Hepatocyte (in vitro differentiated cells): Measurements from ENCODE around the gene SSTR1. TPM values are rescaled to one million over a fixed set of nuclear protein-coding genes. Genes with fewer than 3 reads are reported as not detected.
"Not testable (repeated sequence)": the region's sequence is repeated elsewhere in the genome, so short reads cannot be mapped to it uniquely, and the experiment has no call there.

Experiments used
- DNase-seq: peaks from one replicate; pipeline ENCODE4 v3.0.0-alpha.2; 2016; ENCODE audit warnings: low spot score
- H2AFZ ChIP-seq: fragments of 200-600 bp; sonication (generic); 2 replicates; pipeline ENCODE4 v1.6.0; 2016; ENCODE audit warnings: antibody characterized with exemption, mild to moderate bottlenecking
- H3K27ac ChIP-seq: fragments of 200-600 bp; sonication (generic); 2 replicates; pipeline ENCODE4 v1.5.1; 2016; ENCODE audit warnings: mild to moderate bottlenecking
- H3K27me3 ChIP-seq: fragments of 200-600 bp; sonication (generic); 2 replicates; pipeline ENCODE4 v1.6.1; 2016
- H3K36me3 ChIP-seq: fragments of 200-600 bp; sonication (generic); replicated peaks from 2 replicates; pipeline ENCODE4 v1.5.1; 2016; ENCODE audit warnings: low read depth; ENCODE audit not compliant: insufficient read depth
- H3K4me1 ChIP-seq: fragments of 200-600 bp; sonication (generic); 2 replicates; pipeline ENCODE4 v1.5.1; 2016; ENCODE audit warnings: mild to moderate bottlenecking, moderate library complexity; ENCODE audit not compliant: insufficient read depth
- H3K4me2 ChIP-seq: fragments of 200-600 bp; sonication (generic); 2 replicates; pipeline ENCODE4 v1.6.0; 2016
- H3K4me3 ChIP-seq: fragments of 200-600 bp; sonication (generic); 2 replicates; pipeline ENCODE4 v1.5.1; 2016; ENCODE audit warnings: mild to moderate bottlenecking
- H3K79me2 ChIP-seq: fragments of 200-600 bp; sonication (generic); 2 replicates; pipeline ENCODE4 v1.6.0; 2017; ENCODE audit warnings: mild to moderate bottlenecking
- H3K9me2 ChIP-seq: fragments of 200-600 bp; sonication (generic); replicated peaks from 2 replicates; pipeline ENCODE4 v1.6.0; 2017; ENCODE audit warnings: mild to moderate bottlenecking; ENCODE audit not compliant: insufficient read depth
- H3K9me3 ChIP-seq: fragments of 200-600 bp; sonication (generic); 2 replicates; pipeline ENCODE4 v1.5.1; 2016; ENCODE audit warnings: low read depth, mild to moderate bottlenecking
- H4K20me1 ChIP-seq: fragments of 200-600 bp; sonication (generic); 2 replicates; pipeline ENCODE4 v1.6.0; 2016; ENCODE audit warnings: mild to moderate bottlenecking; ENCODE audit not compliant: insufficient read depth, poor library complexity, severe bottlenecking
- EZH2 ChIP-seq: fragments of 200-600 bp; sonication (generic); IDR thresholded peaks from 2 replicates; pipeline ENCODE4 v1.6.1; 2016; ENCODE audit warnings: antibody characterized with exemption, mild to moderate bottlenecking, borderline replicate concordance
- EZH2phosphoT487 ChIP-seq: fragments of 200-600 bp; sonication (generic); IDR thresholded peaks from one replicate; pipeline ENCODE4 v1.6.1; 2018; ENCODE audit warnings: antibody characterized with exemption, mild to moderate bottlenecking, low read depth, moderate library complexity; ENCODE audit not compliant: unreplicated experiment, severe bottlenecking
- WGBS: methylation state at CpG from one replicate; pipeline ENCODE4 v1.1.6; 2016; ENCODE audit warnings: low lambda C conversion rate; ENCODE audit errors: missing lambda C conversion rate; 5-methylcytosine and 5-hydroxymethylcytosine counted together
- polyA plus RNA-seq: library from polyadenylated mRNA; unstranded; fragments of >200 nt; fragmentation: Nextera tagmentation; extraction: Ambion mirVana; gene quantifications from 2 replicates; pipeline ENCODE4 v1.2.1, GENCODE V29; 2016
- total RNA-seq: library from RNA; depleted of rRNA; stranded (reverse); fragments of >200 nt; gene quantifications from 2 replicates; pipeline ENCODE4 v1.2.3, GENCODE V29; 2014
- TF ChIP-seq, protein P1 (sequence below): fragments of 200-600 bp; sonication (generic); IDR thresholded peaks from 2 replicates; pipeline ENCODE4 v1.5.1; 2016; ENCODE audit warnings: antibody characterized with exemption, mild to moderate bottlenecking; ENCODE audit not compliant: poor library complexity

Gene SSTR1
- total and polyA plus RNA-seq, 2 experiments from 2014 or later: 6.0 to 7.1 TPM

- Histone ChIP-seq H3K9me3 (no peaks in the 10 kb centered on the region), H3K4me2 (no peak overlapping the region), H2AFZ (no peak overlapping the region), H3K27ac (no peak overlapping the region), H3K4me1 (no peaks in the 10 kb centered on the region), H4K20me1 (no peaks in the 10 kb centered on the region), H3K9me2 (no peaks in the 10 kb centered on the region), H3K79me2 (no peaks in the 10 kb centered on the region), H3K4me3 (no peak overlapping the region), H3K36me3 (no peaks in the 10 kb centered on the region), H3K27me3 (peaks cover 4% of the 10 kb centered on the region)
- DNase-seq: no peak
- no peak for TF ChIP-seq EZH2
- TF ChIP-seq, protein P1, sequence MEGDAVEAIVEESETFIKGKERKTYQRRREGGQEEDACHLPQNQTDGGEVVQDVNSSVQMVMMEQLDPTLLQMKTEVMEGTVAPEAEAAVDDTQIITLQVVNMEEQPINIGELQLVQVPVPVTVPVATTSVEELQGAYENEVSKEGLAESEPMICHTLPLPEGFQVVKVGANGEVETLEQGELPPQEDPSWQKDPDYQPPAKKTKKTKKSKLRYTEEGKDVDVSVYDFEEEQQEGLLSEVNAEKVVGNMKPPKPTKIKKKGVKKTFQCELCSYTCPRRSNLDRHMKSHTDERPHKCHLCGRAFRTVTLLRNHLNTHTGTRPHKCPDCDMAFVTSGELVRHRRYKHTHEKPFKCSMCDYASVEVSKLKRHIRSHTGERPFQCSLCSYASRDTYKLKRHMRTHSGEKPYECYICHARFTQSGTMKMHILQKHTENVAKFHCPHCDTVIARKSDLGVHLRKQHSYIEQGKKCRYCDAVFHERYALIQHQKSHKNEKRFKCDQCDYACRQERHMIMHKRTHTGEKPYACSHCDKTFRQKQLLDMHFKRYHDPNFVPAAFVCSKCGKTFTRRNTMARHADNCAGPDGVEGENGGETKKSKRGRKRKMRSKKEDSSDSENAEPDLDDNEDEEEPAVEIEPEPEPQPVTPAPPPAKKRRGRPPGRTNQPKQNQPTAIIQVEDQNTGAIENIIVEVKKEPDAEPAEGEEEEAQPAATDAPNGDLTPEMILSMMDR: no peak
- no peak for TF ChIP-seq EZH2phosphoT487
- WGBS: 66% methylated on average over 4 of the region's 4 CpGs
Measured at GRCh38 chr14:38189930-38190726, 17.6 kb upstream of the SSTR1 start.

- DNase-seq, H3K9me2 ChIP-seq, H3K27me3 ChIP-seq, H3K79me2 ChIP-seq, H3K4me2 ChIP-seq, H3K36me3 ChIP-seq, H2AFZ ChIP-seq, H3K4me1 ChIP-seq, H3K27ac ChIP-seq, H3K9me3 ChIP-seq, H4K20me1 ChIP-seq, H3K4me3 ChIP-seq: not testable (repeated sequence)
- WGBS: 27% methylated on average over 9 of the region's 11 CpGs
Measured at GRCh38 chr14:38190846-38191245, 16.9 kb upstream of the SSTR1 start.

GRCh38 chr14:38191491-38191890 lies 16.2 kb upstream of the SSTR1 start:
- H3K4me3 ChIP-seq, H3K36me3 ChIP-seq, H3K4me1 ChIP-seq, H3K27me3 ChIP-seq, H2AFZ ChIP-seq, H4K20me1 ChIP-seq, H3K9me3 ChIP-seq, H3K4me2 ChIP-seq, H3K27ac ChIP-seq, DNase-seq, H3K79me2 ChIP-seq, H3K9me2 ChIP-seq: not testable (repeated sequence)
- WGBS: 28% methylated on average over 10 of the region's 10 CpGs

GRCh38 chr14:38197001-38197783 lies 10.5 kb upstream of the SSTR1 start:
- Histone ChIP-seq H2AFZ (no peak overlapping the region), H3K27me3 (no peaks in the 10 kb centered on the region), H3K79me2 (no peaks in the 10 kb centered on the region), H3K36me3 (no peaks in the 10 kb centered on the region), H3K4me3 (no peak overlapping the region), H3K9me2 (no peaks in the 10 kb centered on the region), H3K27ac (no peak overlapping the region), H3K4me1 (no peaks in the 10 kb centered on the region), H3K4me2 (no peak overlapping the region), H3K9me3 (no peaks in the 10 kb centered on the region), H4K20me1 (no peaks in the 10 kb centered on the region)
- DNase-seq: no peak
- TF ChIP-seq, protein P1: peak; percentile 69
- TF ChIP-seq EZH2phosphoT487: no peak
